ENCODE results near the gene CMC2.

DNA sequence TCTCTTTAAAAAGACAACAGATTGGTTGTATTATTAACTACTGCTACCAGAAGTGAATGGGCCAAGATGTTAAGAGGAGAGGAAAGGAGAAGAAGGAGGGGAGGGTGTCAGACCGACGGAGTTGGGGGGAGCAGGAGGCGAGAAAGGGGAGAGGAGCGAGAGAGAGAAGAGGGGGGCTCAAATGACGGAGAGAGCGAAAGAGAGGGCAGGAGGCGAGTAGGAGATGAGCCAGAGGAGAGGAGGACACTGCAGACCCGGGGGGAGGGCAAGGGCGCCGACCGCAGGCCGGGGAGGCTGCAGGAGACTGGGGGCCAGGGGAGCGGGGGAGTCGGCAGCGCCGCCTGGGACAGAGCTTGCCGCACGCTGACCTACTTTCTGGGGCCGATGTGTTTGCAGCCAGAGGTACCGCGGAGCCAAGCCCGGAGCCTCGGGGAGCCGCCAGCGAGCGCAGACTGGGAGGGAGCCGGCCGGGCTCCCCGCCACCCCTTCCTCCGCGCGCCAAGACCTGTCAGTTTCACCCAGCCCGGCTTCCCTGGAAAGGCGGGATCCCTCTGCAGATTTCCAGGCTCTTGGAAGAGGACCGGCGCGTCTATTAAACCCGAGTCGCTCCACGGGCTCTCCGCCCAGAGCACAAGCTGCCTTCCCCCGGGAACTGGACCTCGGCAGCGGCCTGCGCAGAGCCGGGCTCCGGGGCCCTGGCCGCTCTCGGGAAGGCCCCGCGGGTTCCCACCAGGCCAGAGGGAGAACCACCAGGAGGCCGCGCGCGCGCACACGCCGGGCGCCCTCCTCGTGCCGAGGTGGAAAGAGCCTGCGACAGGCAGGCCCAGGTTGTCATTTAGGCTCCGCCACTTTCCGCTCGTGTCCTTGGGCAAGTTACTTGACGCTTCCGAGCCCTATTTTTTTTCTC lies 74.6 kb downstream of the CMC2 start:
- no peak for TF ChIP-seq NFRKB (IDR thresholded peaks at IDR 0.05)
- TF ChIP-seq ELF4 (IDR thresholded peaks at IDR 0.05): no peak
- TF ChIP-seq SP1 (IDR thresholded peaks at IDR 0.05): no peak
- no peak for TF ChIP-seq FOXA1 (IDR thresholded peaks at IDR 0.05)
- TF ChIP-seq HDGF (IDR thresholded peaks at IDR 0.05; ENCODE audit: borderline replicate concordance): no peak
